MM.1S (cell line): Measurements from ENCODE around the gene ANKRD13D.
A peak's percentile ranks its signal among the peaks of the same experiment; 100 is the strongest.
"Not testable (repeated sequence)": the region's sequence is repeated elsewhere in the genome, so short reads cannot be mapped to it uniquely, and the experiment has no call there.

ENCODE experiments used
- DNase-seq: peaks from one replicate; pipeline ENCODE4 v3.0.0-alpha.2; 2015
- H2AFZ ChIP-seq: fragments of 300-600 bp; sonication (generic); 2 replicates; pipeline ENCODE4 v1.6.0; 2016; ENCODE audit warnings: antibody characterized with exemption, low read length
- H3F3A ChIP-seq: fragments of 300-600 bp; sonication (generic); 2 replicates; pipeline ENCODE4 v1.6.1; 2016; ENCODE audit warnings: mild to moderate bottlenecking, antibody characterized with exemption, low read length, moderate library complexity, mixed read lengths; ENCODE audit not compliant: insufficient read depth
- H3K27ac ChIP-seq: fragments of 300-600 bp; sonication (generic); 2 replicates; pipeline ENCODE4 v1.5.1; 2016; ENCODE audit warnings: mild to moderate bottlenecking, low read length
- H3K27me3 ChIP-seq: fragments of 300-600 bp; sonication (generic); replicated peaks from 2 replicates; pipeline ENCODE4 v1.6.0; 2016; ENCODE audit warnings: low read length; ENCODE audit not compliant: insufficient read depth
- H3K36me3 ChIP-seq: fragments of 300-600 bp; sonication (generic); replicated peaks from 2 replicates; pipeline ENCODE4 v1.6.1; 2016; ENCODE audit warnings: mild to moderate bottlenecking, low read length, mixed read lengths; ENCODE audit not compliant: insufficient read depth
- H3K4me1 ChIP-seq: fragments of 300-600 bp; sonication (generic); 2 replicates; pipeline ENCODE4 v1.6.1; 2016; ENCODE audit warnings: low read length, mixed read lengths
- H3K4me2 ChIP-seq: fragments of 300-600 bp; sonication (generic); 2 replicates; pipeline ENCODE4 v1.6.0; 2016; ENCODE audit warnings: low read depth, low read length
- H3K4me3 ChIP-seq: fragments of 300-600 bp; sonication (generic); 2 replicates; pipeline ENCODE4 v1.5.1; 2016; ENCODE audit warnings: low read length, mixed read lengths
- H3K79me2 ChIP-seq: fragments of 300-600 bp; sonication (generic); 2 replicates; pipeline ENCODE4 v1.6.1; 2016; ENCODE audit warnings: mixed run types, low read length, mixed read lengths
- H3K9ac ChIP-seq: fragments of 300-600 bp; sonication (generic); 2 replicates; pipeline ENCODE4 v1.6.1; 2016; ENCODE audit warnings: low read length, mixed read lengths
- H3K9me2 ChIP-seq: fragments of 300-600 bp; sonication (generic); replicated peaks from 2 replicates; pipeline ENCODE4 v1.6.1; 2016; ENCODE audit warnings: mild to moderate bottlenecking, low read length, mixed read lengths; ENCODE audit not compliant: insufficient read depth
- H3K9me3 ChIP-seq: fragments of 300-600 bp; sonication (generic); replicated peaks from 2 replicates; pipeline ENCODE4 v1.6.1; 2016; ENCODE audit warnings: mild to moderate bottlenecking, low read length, mixed read lengths; ENCODE audit not compliant: insufficient read depth
- H4K20me1 ChIP-seq: fragments of 300-600 bp; sonication (generic); 2 replicates; pipeline ENCODE4 v1.6.1; 2016; ENCODE audit warnings: mild to moderate bottlenecking, low read length, moderate library complexity, mixed read lengths; ENCODE audit not compliant: insufficient read depth
- CTCF ChIP-seq: fragments of 300-600 bp; sonication (generic); IDR thresholded peaks from 2 replicates; pipeline ENCODE4 v1.5.1; 2016; ENCODE audit warnings: antibody characterized with exemption, low read length, mixed read lengths
- EZH2 ChIP-seq: fragments of 300-600 bp; sonication (generic); optimal IDR thresholded peaks from 2 replicates; pipeline ENCODE3; 2017; ENCODE audit warnings: low read depth, mild to moderate bottlenecking, antibody characterized with exemption, low read length, mixed read lengths
- EZH2phosphoT487 ChIP-seq: fragments of 300-600 bp; sonication (generic); IDR thresholded peaks from 2 replicates; pipeline ENCODE4 v1.6.1; 2018; ENCODE audit warnings: antibody characterized with exemption, low read length

The ANKRD13D gene

GRCh38 chr11:67317888-67318555 lies 28.9 kb downstream of the ANKRD13D start:
- Histone ChIP-seq H3K36me3 (no peaks in the 10 kb centered on the region), H3F3A (peaks cover 13% of the 10 kb centered on the region), H3K4me2 (peak overlapping the region; percentile 92), H3K27ac (peak overlapping the region; percentile 72; the same call in 1 of the 2 replicates), H3K9me2 (no peaks in the 10 kb centered on the region), H3K9me3 (no peaks in the 10 kb centered on the region), H3K79me2 (no peaks in the 10 kb centered on the region), H3K4me3 (peak overlapping the region; percentile 98), H3K27me3 (no peaks in the 10 kb centered on the region), H4K20me1 (no peaks in the 10 kb centered on the region), H3K9ac (peak overlapping the region; percentile 76; the same call in 1 of the 2 replicates), H2AFZ (peak overlapping the region; percentile 86), H3K4me1 (peaks cover 11% of the 10 kb centered on the region; the same call in 1 of the 2 replicates)
- DNase-seq = peak; percentile 31
- TF ChIP-seq EZH2phosphoT487 = no peak
- no peak for TF ChIP-seq EZH2
- TF ChIP-seq CTCF = no peak

- H3K27ac ChIP-seq, H2AFZ ChIP-seq, H3K79me2 ChIP-seq, H3K4me3 ChIP-seq, H3K36me3 ChIP-seq, H4K20me1 ChIP-seq, H3K9me2 ChIP-seq, H3K27me3 ChIP-seq, H3K9me3 ChIP-seq, H3K9ac ChIP-seq, DNase-seq: not testable (repeated sequence)
- Histone ChIP-seq H3K4me1 (peaks cover 11% of the 10 kb centered on the region; the same call in 1 of the 2 replicates), H3K4me2 (peak overlapping the region; percentile 92; the same call in 1 of the 2 replicates), H3F3A (peaks cover 13% of the 10 kb centered on the region)
Observed at GRCh38 chr11:67318876-67319275, 29.8 kb downstream of the ANKRD13D start.

- H3K79me2 ChIP-seq = no peaks in the 10 kb centered on the region
- no peak overlapping the region for H3K4me2 ChIP-seq
- no peak overlapping the region for H3K9ac ChIP-seq
- H3F3A ChIP-seq = peaks cover 13% of the 10 kb centered on the region
- H3K27me3 ChIP-seq = no peaks in the 10 kb centered on the region
- H3K4me3 ChIP-seq = no peak overlapping the region
- DNase-seq = no peak
- no peaks in the 10 kb centered on the region for H3K9me3 ChIP-seq
- no peak overlapping the region for H3K27ac ChIP-seq
- no peaks in the 10 kb centered on the region for H3K9me2 ChIP-seq
- no peak overlapping the region for H2AFZ ChIP-seq
- peaks cover 11% of the 10 kb centered on the region; the same call in 1 of the 2 replicates for H3K4me1 ChIP-seq
- H3K36me3 ChIP-seq = no peaks in the 10 kb centered on the region
- no peaks in the 10 kb centered on the region for H4K20me1 ChIP-seq
- TF ChIP-seq CTCF = no peak
- no peak for TF ChIP-seq EZH2
- TF ChIP-seq EZH2phosphoT487 = no peak
Observed at GRCh38 chr11:67320011-67320410, 30.9 kb downstream of the ANKRD13D start.

GRCh38 chr11:67320691-67321090 lies 31.6 kb downstream of the ANKRD13D start:
- Histone ChIP-seq H3K4me1 (peaks cover 11% of the 10 kb centered on the region; the same call in 1 of the 2 replicates), H3K9ac (no peak overlapping the region), H3K79me2 (no peaks in the 10 kb centered on the region), H4K20me1 (no peaks in the 10 kb centered on the region), H3K4me3 (no peak overlapping the region), H3K36me3 (no peaks in the 10 kb centered on the region), H3K9me3 (no peaks in the 10 kb centered on the region), H3K9me2 (no peaks in the 10 kb centered on the region), H3K27me3 (no peaks in the 10 kb centered on the region), H3F3A (peaks cover 13% of the 10 kb centered on the region), H2AFZ (no peak overlapping the region), H3K27ac (no peak overlapping the region), H3K4me2 (no peak overlapping the region)
- TF ChIP-seq CTCF (no peak), EZH2phosphoT487 (no peak), EZH2 (no peak)
- no peak for DNase-seq
